NCI-H2196 (cell line): Measurements from ENCODE around the gene MFSD12.
"Not testable (repeated sequence)": the region's sequence is repeated elsewhere in the genome, so short reads cannot be mapped to it uniquely, and the experiment has no call there.

Experiments used
- DNase-seq: peaks from one replicate; lab custom pipeline; 2025; ENCODE audit not compliant: unreplicated experiment; lab: John Stamatoyannopoulos, UW

The MFSD12 gene

DNA sequence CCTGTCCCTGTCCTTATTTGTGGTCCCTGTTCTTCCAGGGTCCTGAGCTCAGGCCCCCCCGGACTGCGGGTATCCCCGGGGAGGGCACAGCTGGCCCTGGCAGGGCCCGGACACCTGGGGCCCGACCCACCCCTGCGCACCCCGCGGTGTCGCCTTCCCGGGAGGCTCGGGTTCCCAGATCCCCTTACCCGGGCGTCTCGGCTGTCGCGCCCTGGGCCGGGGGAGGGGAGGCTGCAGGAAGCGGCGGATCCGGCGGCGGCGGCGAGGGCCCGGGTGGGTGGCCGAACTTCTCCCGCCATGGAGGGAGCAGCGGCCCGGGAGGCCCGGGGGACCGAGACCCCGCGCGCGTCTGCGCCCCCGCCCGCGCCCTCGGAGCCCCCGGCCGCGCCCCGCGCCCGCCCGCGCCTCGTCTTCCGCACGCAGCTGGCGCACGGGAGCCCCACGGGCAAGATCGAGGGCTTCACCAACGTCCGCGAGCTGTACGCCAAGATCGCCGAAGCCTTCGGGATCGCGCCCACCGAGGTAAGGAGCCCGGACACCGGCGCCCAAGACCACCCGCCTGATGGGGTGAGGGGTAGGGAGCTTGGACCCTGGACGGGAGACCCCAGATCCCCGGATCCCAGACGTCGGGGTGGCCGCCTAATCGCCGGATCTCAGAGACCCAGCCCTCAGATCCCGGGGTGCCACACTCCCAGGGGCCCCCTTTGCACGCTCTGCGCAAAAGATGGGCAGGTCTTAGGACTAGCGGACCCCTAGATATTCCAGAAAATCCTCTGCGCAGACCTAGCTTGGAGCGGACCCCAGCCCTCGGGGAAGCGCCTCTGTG is 28.1 kb upstream of the MFSD12 start, which contains the start of gene GIPC3:
GIPC3 (plus strand) TSS at position 178 of the 826 bp plus-strand sequence; CDS start at position 298, 120 bp downstream.
- DNase-seq, result no peak

DNA sequence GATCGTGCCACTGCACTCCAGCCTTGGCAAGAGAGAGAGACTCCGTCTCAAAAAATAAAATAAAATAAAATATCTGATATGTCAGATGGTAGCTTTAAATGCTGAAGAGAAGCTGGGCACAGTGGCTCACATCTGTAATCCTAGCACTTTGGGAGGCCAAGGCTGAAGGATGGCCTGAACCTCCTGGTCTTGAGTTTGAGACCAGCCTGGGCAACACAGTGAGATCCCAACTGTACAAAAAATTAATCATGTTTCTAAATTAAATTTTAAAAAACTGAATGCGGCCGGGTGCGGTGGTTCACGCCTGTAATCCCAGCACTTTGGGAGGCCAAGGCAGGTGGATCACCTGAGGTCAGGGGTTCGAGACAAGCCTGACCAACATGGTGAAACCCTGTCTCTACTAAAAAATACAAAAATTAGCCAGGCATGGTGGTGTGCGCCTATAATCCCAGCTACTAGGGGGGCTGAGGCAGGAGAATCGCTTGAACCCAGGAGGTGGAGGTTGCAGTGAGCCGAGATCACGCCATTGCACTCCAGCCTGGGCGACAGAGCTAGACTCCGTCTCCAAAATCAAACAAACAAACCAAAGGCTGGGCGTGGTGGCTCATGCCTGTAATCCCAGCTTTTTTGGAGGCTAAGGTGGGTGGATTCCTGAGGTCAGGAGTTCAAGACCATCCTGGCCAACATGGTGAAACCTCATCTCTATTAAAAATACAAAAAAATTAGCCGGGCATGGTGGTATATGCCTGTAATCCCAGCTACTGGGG is 26.8 kb upstream of the MFSD12 start:
- not testable (repeated sequence) for DNase-seq

DNA sequence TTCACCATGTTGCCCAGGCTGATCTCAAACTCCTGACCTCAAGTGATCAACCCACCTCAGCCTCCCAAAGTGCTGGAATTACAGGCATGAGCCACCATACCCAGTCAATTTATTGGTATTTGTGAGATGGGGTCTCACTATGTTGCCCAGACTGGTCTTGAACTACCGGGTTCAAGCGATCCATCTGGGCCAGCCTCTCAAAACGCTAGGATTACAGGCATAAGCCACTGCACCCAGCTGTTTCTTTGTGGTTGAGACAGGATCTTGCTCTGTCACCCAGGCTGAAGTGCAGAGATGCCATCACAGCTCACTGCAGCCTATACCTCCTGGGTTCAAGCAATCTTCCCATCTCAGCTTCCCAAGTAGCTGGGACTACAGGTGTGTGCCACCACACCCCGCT is 24.4 kb upstream of the MFSD12 start:
- not testable (repeated sequence) for DNase-seq

DNA sequence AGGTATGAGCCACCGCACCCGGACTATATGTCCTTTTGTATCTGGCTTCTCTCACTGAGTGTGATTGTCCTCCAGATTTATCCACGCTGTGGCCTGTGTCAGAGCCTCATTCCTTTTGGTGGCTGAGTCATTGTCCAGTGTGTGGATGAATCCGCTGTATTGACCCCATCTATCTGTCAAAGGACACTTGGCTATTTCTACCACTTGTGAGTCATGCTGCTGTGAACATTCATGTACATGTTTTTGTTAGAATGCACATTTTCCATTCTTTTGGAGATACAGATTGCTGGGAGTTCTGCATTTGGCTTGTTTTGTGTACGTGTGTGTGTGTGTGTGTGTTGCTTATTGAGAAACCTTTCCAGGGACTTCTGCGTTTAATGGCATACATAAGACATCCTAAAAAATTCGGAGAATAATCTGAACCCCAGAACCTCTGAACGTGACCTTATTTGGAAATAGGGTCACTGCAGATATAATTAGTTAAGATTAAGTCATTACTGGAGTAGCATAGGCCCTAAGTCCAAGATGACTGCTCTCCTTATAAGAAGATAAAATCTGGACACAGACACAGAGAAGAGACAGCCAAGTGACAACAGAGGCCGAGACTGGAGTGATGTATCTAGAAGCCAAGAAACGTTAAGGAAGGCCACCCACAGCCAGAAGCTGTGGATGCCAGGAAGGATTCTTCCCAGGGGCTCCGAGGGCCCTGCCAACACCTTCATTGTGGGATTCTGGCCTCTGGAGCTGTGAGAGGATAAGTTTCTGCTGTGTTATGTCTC is 23.0 kb upstream of the MFSD12 start:
- DNase-seq, result no peak

DNA sequence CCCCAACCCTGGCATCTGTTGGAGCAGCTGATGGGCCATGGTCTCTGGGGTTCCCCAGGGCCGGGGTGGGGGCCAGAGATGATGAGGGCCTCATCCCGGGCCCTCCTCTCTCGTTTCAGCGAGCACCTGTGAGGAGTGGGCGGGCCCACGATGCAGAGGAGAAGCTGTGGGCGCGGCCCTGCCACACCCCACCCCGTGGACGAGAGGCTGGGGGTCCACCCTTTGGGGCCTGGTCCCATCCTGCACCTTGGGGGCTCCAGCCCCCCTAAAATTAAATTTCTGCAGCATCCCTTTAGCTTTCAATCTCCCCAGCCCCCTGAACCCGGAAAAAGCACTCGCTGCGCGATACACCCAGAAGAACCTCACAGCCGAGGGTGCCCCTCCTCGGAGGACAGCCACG is 21.0 kb upstream of the MFSD12 start:
- DNase-seq, result no peak

DNA sequence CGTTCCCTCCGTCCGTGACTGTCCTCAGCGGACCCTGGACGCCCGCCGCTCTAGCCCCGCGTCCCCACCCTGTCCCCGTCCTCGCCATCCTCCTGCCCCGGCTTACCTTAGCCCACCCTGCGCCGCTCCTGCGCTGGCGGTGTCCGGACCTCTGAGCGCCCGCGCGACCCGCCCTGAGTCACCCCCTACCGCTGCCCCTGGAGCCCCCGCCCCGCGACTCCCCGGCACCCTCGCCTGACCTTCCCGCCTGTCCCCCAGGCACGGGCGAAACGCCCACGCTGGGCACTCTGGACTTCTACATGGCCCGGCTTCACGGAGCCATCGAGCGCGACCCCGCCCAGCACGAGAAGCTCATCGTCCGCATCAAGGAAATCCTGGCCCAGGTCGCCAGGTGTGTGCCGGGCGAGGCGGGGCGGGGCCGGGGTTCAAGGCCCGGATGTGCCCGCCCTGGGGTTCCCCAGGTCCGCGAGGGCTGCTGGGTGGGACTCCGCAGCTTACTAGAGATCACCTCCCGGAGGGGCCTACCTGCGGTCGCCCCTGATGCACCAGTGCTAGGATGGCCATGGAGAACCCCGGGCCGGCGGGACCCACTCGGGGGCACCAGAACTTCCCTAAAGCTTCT is 20.4 kb upstream of the MFSD12 start:
- DNase-seq, result no peak

DNA sequence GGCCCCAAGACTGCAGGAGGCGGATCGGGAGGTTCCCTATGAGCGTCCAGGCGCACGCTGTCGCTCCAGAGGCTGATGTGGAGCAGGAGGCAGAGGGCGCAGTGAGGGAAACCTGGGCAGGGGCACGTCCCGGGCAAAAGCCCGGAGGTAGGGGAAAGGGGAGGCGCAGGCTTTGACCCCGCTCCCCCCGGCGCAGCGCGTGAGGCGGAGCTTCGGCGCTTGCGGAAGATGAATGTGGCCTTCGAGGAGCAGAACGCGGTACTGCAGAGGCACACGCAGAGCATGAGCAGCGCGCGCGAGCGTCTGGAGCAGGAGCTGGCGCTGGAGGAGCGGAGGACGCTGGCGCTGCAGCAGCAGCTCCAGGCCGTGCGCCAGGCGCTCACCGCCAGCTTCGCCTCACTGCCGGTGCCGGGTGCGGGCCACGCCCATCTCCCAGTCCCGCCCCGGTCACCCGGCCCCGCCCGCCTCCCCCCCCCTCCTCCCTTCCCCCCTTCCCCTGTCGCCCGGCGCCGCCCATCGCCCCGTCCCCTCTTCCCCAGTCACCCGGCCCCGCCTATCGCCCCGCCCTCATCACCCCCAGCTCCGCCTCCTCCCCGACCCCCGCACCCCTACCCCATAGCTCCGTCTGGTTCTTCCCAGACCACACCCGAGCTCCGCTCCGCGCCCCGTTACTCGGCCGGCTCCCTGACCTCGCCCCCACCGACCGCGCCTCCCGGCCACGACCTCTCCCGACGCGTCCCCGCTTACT is 19.5 kb upstream of the MFSD12 start:
- no peak for DNase-seq

DNA sequence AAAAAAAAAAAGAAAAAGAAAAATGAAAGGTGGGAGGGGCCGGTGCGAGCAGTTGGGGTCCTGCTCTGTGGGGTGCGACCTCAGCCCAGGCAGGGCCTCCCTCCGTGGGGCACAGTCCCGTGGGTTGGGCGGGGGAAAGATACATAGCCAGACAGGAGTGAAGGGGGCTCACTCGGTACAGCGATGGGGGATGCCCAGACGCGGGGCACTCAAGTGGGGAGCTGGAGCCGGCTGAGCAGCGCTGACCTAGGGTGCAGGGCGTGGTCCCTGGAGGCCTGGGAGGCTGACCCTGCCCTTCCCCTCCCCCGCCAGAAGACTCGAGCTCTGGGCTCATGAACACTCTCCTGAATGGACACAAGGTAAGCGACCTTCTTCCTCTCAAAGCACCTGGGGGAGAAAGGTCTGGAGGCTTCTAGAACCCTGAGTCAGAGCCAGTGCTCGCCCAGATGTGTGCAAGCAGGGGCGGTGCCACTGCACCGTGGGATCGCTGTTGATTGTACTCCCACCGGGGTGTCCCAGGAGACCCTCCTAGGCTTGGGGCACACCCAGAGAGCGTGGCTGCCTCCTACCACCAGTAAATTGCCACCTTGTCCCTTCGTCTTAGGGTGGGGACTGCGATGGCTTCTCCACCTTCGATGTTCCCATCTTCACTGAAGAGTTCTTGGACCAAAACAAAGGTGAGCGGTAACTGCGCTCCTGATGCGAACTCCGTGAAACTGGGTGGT is 18.7 kb upstream of the MFSD12 start:
- DNase-seq, result no peak

DNA sequence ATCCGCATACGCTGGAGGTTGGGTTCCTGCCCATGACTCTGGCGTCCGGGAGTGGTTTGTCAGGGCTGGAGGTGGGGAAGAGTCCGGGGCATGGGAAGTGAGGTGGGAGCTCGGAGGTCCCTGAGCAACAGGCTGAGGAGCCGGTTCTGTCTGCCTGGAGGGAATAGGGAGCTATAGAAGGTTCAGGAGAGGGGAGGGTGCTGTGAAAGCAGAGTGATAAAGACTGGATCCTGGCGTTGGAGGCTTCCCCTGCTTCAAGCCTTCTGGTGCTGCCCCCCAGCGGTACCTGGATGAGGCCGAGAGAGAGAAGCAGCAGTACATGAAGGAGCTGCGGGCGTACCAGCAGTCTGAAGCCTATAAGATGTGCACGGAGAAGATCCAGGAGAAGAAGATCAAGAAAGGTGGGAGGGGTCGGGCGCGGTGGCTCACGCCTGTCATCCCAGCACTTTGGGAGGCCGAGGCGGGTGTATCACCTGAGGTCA is 17.9 kb upstream of the MFSD12 start:
- no peak for DNase-seq

DNA sequence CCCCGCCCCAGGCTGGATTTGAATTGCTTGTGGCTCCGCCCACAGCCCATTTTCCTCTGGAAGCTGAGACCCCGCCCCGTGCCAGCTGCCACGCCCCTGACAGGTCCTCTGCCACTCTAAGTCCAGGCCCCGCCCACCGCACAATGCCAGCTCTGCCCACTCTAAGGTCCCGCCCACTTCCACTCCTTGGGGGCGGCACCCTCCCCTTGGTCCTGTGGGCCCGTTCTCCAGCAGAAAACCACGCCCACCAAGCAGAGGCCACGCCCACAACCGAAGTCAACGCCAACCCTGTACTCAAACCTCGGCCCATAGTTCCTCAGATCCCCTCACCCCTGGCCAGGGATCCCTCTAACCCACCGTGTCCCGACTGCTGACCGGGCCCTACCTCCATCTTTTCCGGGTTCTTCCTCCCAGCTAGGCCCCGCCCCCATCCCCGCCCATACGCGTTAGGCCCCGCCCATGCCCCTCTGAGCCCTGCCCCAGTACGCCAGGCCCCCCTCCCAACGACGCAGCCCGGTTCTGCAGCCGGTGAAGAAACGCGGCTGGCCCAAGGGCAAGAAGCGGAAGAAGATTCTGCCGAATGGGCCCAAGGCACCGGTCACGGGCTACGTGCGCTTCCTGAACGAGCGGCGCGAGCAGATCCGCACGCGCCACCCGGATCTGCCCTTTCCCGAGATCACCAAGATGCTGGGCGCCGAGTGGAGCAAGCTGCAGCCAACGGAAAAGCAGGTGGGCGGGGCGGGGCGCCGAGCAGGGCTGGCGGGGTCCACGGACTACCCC is 16.7 kb upstream of the MFSD12 start:
- peak; percentile 97 for DNase-seq

DNA sequence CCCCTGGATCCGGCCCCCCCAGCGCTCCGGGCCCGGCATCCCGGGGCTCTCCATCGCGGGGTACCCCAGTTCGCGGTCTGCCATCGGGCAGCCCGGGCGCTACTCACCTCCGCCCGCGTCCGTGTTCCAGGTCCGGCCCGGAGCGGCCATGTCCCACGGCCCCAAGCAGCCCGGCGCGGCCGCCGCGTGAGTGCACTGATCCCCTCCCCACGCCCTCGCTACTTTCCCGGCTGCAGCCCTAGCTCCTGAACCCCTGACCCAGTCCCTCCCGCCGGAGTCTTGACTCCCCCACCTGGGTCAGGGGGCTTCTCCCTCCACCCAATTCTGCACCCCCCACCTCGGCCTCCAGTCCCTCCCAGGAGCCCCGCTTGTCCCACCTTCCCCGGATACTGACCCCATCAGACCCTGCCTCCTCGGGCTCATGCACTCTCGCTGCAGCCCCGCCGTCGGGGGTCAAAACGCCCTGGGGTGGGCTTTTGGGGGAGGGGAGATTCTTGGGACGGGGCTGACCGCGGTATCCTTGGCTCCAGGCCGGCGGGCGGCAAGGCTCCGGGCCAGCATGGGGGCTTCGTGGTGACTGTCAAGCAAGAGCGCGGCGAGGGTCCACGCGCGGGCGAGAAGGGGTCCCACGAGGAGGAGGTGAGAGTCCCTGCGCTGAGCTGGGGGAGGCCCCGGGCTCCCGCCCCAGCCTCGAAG is 15.9 kb upstream of the MFSD12 start:
- DNase-seq, result no peak

DNA sequence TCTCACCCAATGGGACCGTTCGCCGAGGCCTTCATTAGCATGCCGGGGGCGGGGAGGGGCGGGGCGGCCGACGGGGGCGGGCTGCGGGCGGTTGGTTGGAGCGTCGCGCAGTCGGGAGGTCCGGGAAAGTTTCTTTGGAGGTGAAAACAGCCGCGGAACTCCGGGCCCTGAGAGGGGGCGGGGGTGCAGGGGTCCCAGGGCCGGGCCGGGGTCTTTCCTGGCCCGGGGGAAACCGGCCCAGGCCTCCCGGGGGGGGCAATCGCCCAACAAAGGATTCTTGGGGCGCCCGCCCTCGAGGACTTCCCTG is 15.4 kb upstream of the MFSD12 start, which contains the start of gene HMG20B:
HMG20B (plus strand) TSS at position 90 of the 307 bp plus-strand sequence. CDS start 366 bp downstream, outside the sequence.
- no peak for DNase-seq

DNA sequence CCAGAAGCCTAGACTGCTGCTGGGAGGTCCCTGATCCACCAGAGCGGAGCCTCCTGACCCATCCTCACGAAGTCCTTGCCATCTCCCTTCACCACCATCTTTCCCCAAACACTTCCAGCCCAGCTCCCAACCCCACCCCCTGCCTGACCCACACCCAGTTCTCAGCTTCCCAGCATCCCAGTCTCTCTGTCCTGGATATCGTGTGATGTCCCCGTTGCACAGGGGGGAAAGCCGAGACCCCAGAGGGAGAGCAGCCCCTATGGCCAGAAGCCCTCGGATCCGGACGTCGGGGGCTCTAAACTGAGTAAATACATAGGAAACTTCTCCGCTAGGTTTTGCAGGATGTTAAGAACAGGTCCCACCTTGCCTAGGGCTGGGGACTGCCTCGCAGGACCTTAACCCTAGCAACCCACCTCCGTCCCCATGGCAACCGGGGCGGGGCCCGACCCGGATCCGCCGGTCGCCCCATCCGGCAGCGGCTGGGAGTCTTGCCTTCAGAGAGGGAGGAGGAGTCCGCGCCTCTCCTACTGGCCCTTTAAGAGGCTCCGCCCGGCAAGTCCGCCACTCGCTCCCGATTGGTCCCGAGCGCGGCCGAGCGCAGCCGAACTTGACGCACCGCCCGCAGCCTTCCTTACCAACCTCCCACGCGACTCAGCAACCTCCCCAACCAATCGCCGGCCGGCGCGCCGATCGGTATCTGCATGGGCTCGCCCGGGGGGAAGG is 14.9 kb upstream of the MFSD12 start:
- DNase-seq, result peak; percentile 99

DNA sequence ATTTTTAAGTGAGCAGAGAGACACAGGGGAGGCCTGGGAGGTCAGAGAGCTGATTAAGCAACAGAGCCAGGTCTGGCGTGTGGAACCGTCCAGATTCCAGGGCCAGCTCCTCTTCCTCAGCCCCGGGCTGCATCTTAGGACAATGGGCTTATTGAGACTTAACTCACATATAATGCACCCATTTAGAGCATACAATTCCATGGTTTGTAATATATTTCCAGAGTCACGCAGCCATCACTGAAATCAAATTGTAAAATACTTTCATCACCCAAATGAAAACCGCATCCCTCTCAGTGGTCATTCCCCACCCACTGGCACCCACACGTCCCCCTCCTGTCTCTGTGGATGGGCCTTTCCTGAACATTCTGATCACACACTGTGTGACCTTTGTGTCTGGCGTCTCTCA is 13.2 kb upstream of the MFSD12 start:
- DNase-seq, result no peak

DNA sequence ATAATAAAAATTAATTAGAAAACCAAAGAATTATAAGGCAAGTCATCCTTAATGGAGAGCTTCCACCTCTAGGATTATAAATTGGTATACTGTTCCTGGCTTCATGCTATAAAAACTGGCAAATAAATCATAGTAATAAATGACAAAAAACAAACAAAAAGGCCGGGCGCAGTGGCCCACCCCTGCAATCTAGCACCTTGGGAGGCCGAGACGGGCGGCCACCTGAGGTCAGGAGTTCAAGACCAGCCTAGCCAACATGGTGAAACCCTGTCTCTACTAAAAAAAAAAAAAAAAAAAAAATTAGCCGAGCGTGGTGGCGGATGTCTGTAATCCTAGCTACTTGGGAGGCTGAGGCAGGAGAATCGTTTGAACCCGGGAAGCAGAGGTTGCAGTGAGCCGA is 12.7 kb upstream of the MFSD12 start:
- DNase-seq, result not testable (repeated sequence)

DNA sequence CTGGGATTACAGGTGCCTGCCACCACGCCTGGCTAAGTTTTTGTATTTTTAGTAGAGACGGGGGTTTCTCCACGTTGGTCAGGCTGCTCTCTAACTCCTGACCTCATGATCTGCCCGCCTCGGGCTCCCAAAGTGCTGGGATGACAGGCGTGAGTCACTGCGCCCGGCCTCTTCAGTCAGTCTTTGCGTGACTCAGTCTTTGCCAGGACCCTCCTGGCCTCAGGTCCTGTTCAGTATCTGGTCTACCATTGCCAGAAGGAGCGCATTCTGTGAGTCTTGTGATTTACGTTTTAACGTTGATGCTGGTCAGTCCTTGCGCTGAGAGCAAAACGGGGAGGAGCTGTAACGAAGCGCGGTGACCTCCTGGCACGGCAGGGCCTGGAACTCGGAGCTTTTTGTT is 7.8 kb upstream of the MFSD12 start:
- DNase-seq, result no peak

DNA sequence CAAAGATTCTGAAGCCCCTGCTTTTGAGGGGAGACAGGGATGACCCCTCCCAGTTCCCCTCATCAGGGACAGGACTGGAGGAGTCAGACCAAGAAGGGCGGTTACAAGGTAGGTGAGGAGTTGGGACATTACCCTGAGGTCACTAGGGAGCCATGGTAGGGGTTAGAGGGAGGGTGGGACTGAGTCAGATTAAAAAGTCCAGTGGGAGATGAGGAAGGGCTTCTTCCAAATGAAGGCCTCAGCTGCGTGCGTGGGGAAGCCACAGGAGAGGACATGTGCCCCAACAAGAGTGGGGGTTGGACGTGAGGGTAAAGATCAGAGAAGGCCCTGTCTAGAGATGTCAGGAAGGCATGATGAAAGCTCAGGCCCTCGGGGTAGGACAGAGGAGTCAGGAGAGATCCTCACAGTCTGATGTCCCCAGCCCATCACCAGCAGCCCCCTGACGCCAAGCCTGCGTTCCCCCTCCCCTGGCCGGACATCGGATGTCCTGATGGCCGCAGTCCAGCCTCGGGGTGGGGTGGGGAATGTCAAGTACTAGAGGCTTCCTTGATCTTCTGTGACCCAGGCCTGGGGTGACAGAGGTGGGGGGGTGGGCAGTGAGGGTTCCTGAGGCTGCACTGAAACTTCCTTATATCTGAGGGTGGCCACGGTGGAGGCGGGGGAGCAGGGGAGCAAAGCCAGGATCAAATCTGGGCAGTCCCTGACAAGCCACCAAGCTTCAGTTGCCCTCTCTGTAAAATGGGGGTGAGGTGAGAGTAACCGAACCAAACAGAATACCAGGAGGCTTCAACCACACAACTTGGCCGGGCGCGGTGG is 6.5 kb upstream of the MFSD12 start:
- no peak for DNase-seq
